BLaER1 (cell line): ENCODE results near the gene PIP5K1A.
A peak's percentile ranks its signal among the peaks of the same experiment; 100 is the strongest.

Experiments used
- H3K27ac ChIP-seq: shearing (Covaris generic); formaldehyde crosslinking; 2 replicates; pipeline ENCODE4 v1.8.1; 2022
- H3K27me3 ChIP-seq: shearing (Covaris generic); formaldehyde crosslinking; 2 replicates; pipeline ENCODE4 v1.8.1; 2022
- H3K36me3 ChIP-seq: shearing (Covaris generic); formaldehyde crosslinking; 2 replicates; pipeline ENCODE4 v1.8.1; 2022
- H3K4me1 ChIP-seq: shearing (Covaris generic); formaldehyde crosslinking; 2 replicates; pipeline ENCODE4 v1.8.1; 2022
- H3K4me2 ChIP-seq: shearing (Covaris generic); formaldehyde crosslinking; 2 replicates; pipeline ENCODE4 v1.8.1; 2022
- H3K4me3 ChIP-seq: shearing (Covaris generic); formaldehyde crosslinking; 2 replicates; pipeline ENCODE4 v1.8.1; 2022
- H3K9ac ChIP-seq: shearing (Covaris generic); formaldehyde crosslinking; 2 replicates; pipeline ENCODE4 v1.8.1; 2022
- H3K9me3 ChIP-seq: shearing (Covaris generic); formaldehyde crosslinking; 2 replicates; pipeline ENCODE4 v1.8.1; 2022
- H4K20me1 ChIP-seq: shearing (Covaris generic); formaldehyde crosslinking; 2 replicates; pipeline ENCODE4 v1.8.1; 2022
- Cebpa-rat ChIP-seq: shearing (Covaris generic); IDR thresholded peaks from 2 replicates; pipeline ENCODE4 v1.8.1; 2022

PIP5K1A gene

DNA sequence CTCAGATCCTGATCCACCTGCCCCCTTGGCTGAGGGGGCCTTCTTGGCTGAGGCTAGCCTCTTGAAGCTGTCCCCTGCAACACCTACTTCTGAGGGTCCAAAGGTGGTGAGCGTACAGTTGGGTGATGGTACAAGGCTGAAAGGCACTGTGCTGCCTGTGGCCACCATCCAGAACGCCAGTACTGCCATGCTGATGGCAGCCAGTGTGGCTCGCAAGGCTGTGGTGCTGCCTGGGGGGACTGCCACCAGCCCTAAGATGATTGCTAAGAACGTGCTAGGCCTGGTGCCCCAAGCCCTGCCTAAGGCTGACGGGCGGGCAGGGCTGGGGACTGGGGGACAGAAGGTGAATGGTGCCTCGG, 89.0 kb downstream of the PIP5K1A start:
- no peak overlapping the region for H3K9ac ChIP-seq
- no peak for TF ChIP-seq Cebpa-rat
- no peak overlapping the region for H3K4me2 ChIP-seq
- peaks cover 61% of the 10 kb centered on the region for H3K4me1 ChIP-seq
- H3K36me3 ChIP-seq = peaks cover 75% of the 10 kb centered on the region
- peaks cover 96% of the 10 kb centered on the region for H4K20me1 ChIP-seq
- H3K4me3 ChIP-seq = no peak overlapping the region
- no peaks in the 10 kb centered on the region for H3K9me3 ChIP-seq
- H3K27me3 ChIP-seq = no peaks in the 10 kb centered on the region
- no peak overlapping the region for H3K27ac ChIP-seq

DNA sequence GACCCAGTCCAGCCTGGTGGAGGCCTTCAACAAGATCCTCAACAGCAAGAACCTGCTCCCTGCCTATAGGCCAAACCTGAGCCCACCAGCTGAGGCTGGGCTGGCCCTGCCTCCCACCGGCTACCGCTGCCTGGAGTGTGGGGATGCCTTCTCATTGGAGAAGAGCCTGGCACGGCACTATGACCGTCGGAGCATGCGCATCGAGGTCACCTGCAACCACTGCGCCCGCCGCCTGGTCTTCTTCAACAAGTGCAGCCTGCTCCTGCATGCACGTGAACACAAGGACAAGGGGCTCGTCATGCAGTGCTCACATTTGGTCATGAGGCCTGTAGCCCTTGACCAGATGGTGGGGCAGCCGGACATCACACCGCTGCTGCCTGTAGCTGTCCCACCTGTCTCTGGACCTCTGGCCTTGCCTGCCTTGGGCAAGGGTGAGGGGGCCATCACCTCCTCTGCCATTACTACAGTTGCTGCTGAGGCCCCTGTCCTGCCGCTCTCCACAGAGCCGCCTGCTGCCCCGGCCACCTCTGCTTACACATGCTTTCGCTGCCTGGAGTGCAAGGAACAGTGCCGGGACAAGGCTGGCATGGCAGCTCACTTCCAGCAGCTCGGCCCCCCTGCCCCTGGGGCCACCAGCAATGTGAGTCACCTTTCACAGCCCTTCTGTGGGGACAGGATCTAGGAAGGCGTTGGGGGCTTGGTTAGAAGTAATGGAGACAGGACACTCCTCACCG, 89.6 kb downstream of the PIP5K1A start:
- Histone ChIP-seq H4K20me1 (peaks cover 92% of the 10 kb centered on the region), H3K9me3 (no peaks in the 10 kb centered on the region), H3K9ac (no peak overlapping the region), H3K27me3 (no peaks in the 10 kb centered on the region), H3K4me3 (no peak overlapping the region), H3K4me1 (peaks cover 65% of the 10 kb centered on the region), H3K4me2 (peak overlapping the region; percentile 70; the same call in 1 of the 2 replicates), H3K27ac (no peak overlapping the region), H3K36me3 (peaks cover 75% of the 10 kb centered on the region)
- no peak for TF ChIP-seq Cebpa-rat

DNA sequence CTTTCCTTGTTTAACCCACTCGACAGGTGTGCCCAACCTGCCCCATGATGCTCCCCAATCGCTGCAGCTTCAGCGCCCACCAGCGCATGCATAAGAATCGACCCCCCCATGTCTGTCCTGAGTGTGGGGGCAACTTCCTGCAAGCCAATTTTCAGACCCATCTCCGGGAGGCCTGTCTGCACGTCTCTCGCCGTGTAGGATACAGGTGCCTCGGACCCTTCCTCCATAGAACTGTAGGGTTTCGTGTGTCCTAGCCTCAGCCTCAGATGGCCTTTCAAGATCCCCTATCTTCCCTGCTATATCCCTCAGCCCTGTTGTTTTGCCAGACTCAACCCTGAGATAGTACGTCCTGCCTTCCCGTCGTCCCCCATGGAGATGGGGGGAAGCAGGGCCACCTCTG, 90.2 kb downstream of the PIP5K1A start:
- H4K20me1 ChIP-seq = peaks cover 90% of the 10 kb centered on the region
- no peak overlapping the region for H3K9ac ChIP-seq
- H3K27ac ChIP-seq = peak overlapping the region; percentile 35; the same call in 1 of the 2 replicates
- H3K4me2 ChIP-seq = peak overlapping the region; percentile 70
- no peaks in the 10 kb centered on the region for H3K9me3 ChIP-seq
- no peak overlapping the region for H3K4me3 ChIP-seq
- peaks cover 66% of the 10 kb centered on the region for H3K4me1 ChIP-seq
- no peaks in the 10 kb centered on the region for H3K27me3 ChIP-seq
- TF ChIP-seq Cebpa-rat = no peak
- peaks cover 75% of the 10 kb centered on the region for H3K36me3 ChIP-seq

DNA sequence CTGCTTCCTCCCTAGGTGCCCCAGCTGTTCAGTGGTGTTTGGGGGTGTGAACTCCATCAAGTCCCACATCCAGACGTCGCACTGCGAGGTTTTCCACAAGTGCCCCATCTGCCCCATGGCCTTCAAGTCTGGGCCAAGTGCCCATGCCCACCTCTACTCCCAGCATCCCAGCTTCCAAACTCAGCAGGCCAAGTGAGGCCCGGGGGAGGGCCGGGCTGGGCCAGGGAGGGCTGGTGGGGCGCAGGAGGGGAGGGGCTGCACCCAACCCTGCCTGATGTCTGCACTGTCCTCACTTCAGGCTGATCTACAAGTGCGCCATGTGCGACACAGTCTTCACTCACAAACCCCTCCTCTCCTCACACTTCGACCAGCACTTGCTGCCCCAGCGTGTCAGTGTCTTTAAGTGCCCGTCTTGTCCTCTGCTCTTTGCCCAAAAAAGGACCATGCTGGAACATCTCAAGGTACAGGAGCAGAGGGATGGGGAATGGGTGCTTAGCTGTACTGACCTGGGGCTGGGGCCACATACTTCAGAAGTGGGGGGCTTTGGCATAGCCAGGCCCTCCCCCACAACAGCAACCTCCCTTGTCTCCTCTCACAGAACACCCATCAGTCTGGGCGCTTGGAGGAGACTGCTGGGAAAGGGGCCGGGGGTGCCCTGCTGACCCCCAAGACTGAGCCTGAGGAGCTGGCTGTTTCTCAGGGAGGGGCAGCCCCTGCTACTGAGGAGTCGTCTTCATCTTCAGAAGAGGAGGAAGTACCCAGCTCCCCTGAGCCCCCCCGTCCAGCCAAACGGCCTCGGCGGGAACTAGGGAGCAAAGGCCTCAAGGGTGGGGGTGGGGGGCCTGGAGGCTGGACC, 91.0 kb downstream of the PIP5K1A start:
- Histone ChIP-seq H3K36me3 (peaks cover 83% of the 10 kb centered on the region), H3K9ac (peak overlapping the region; percentile 58), H4K20me1 (peaks cover 82% of the 10 kb centered on the region), H3K27ac (peak overlapping the region; percentile 64), H3K4me3 (no peak overlapping the region), H3K9me3 (no peaks in the 10 kb centered on the region), H3K4me1 (peaks cover 66% of the 10 kb centered on the region), H3K4me2 (peak overlapping the region; percentile 70), H3K27me3 (no peaks in the 10 kb centered on the region)
- no peak for TF ChIP-seq Cebpa-rat

DNA sequence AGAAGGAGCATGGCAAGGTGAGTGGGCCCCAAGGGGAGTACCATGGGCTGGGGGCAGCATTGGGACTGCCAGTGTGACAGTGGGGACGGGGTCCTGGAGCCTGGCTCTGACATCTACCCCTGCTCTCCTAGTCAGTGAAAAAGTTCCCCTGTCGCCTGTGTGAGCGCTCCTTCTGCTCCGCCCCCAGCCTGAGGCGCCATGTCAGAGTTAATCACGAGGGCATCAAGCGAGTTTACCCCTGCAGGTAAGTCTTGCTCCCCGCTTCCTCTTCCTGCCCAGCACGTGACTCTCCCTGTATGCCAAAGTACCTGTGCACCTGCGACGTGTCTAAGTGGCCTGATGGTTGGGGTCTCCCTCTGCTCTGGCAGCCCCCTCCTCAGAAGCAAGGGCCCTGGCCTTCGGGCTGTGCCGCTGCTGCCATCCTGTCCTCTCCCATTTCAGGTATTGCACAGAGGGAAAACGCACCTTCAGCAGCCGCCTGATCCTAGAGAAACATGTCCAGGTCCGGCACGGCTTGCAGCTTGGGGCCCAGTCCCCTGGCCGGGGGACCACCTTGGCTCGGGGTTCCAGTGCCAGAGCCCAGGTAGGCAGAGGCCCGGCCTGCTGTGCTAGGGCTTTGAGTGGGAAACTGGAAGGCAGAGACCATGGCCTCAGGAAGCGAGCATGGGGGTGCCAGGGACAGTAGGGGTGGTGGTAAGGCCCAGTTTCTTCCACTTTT, 91.8 kb downstream of the PIP5K1A start:
- Histone ChIP-seq H3K9ac (peak overlapping the region; percentile 58; the same call in 1 of the 2 replicates), H3K27me3 (no peaks in the 10 kb centered on the region), H4K20me1 (peaks cover 74% of the 10 kb centered on the region), H3K4me2 (peak overlapping the region; percentile 70), H3K36me3 (peaks cover 84% of the 10 kb centered on the region), H3K4me3 (no peak overlapping the region), H3K9me3 (no peaks in the 10 kb centered on the region), H3K27ac (peak overlapping the region; percentile 64), H3K4me1 (peaks cover 70% of the 10 kb centered on the region)
- no peak for TF ChIP-seq Cebpa-rat

DNA sequence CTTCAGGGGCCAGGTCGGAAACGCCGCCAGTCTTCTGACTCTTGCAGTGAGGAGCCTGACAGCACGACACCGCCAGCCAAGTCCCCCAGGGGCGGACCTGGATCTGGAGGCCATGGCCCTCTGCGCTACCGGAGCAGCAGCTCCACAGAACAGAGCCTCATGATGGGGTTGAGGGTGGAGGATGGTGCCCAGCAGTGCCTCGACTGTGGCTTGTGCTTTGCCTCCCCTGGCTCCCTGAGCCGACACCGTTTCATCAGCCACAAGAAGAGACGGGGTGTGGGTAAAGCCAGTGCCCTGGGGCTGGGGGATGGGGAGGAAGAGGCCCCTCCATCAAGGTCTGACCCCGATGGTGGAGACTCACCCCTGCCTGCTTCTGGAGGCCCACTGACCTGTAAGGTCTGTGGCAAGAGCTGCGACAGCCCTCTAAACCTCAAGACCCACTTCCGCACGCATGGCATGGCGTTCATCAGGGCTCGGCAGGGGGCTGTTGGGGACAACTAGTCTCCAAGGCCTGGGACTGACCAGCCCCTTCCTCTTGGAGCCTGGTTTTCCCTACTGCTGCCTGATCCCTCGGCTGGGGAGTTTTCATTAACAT, 92.5 kb downstream of the PIP5K1A start:
- Histone ChIP-seq H3K27me3 (no peaks in the 10 kb centered on the region), H3K4me1 (peaks cover 74% of the 10 kb centered on the region), H3K27ac (peak overlapping the region; percentile 55), H3K9ac (no peak overlapping the region), H3K36me3 (peaks cover 84% of the 10 kb centered on the region), H3K4me3 (no peak overlapping the region), H4K20me1 (peaks cover 67% of the 10 kb centered on the region), H3K9me3 (no peaks in the 10 kb centered on the region), H3K4me2 (peak overlapping the region; percentile 70)
- TF ChIP-seq Cebpa-rat = no peak

DNA sequence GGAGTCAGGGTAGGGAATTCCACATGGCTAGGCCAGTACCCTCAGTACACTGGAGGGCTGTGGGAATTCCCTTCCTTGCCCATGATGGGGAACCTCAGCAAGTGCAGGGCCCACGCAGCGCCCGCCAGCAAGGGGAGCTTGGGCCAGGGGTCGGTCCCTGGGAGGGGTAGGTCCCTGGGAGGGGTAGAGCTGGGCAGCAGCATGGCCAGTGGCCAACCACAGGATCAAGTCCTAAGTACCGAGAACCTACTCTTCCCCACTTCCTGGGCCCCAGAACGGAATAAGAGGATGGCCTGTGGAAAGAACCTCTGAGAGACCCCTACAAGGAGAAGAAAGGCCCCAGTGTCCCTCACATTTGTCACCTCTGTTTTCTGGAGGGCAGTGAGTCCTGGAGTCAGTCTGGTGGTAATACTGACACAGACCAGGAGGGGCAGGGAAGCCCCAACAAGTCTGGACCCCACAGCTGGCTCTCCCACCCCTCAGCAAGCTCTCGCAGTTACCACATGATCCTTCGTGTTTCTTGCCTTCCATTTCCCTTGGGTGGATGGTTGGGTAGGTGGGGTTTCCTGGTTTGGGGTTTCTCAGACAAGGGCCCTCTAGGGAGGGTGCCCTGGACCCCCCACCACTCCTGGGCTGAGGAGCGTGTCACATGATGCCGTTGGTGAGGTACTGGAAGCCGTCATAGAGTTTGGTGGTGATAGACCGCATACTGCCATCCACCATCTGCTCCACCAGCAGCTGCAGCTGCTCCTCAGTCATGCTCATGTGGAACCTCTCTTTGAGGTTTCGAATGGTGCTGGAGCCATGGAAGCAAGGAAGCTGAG, 94.1 kb downstream of the PIP5K1A start:
- H3K36me3 ChIP-seq = peaks cover 84% of the 10 kb centered on the region
- peak overlapping the region; percentile 93 for H3K4me2 ChIP-seq
- H3K4me1 ChIP-seq = peaks cover 74% of the 10 kb centered on the region

DNA sequence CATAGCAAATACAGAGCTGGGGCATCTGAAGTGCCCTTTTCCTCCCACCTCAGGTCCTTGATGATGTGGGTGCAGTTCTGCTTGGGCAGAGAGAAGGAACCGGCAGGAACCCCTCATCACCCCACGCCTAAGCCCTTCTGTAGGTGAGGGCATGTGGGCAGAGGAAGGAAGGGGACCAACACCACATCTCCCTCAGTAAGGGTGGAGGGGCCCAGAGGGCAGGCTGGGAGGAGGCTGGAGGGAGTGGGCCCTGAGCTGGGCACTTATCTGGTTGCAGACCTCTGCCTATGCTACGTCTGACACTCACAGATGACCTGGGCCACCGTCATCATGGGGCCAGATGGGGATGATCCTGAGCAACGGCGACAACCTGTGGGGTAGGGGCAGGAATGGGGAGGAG, 94.7 kb downstream of the PIP5K1A start:
- no peak for TF ChIP-seq Cebpa-rat
- Histone ChIP-seq H3K4me3 (peak overlapping the region; percentile 54), H3K4me1 (peaks cover 72% of the 10 kb centered on the region), H4K20me1 (peaks cover 45% of the 10 kb centered on the region), H3K9ac (peak overlapping the region; percentile 64), H3K27ac (peak overlapping the region; percentile 90), H3K27me3 (no peaks in the 10 kb centered on the region), H3K36me3 (peaks cover 84% of the 10 kb centered on the region), H3K9me3 (no peaks in the 10 kb centered on the region), H3K4me2 (peak overlapping the region; percentile 93)

More for the DNA sequence above, 94.1 kb downstream of the PIP5K1A start:
- Histone ChIP-seq H4K20me1 (peaks cover 51% of the 10 kb centered on the region), H3K9me3 (no peaks in the 10 kb centered on the region), H3K4me3 (peak overlapping the region; percentile 54; the same call in 1 of the 2 replicates), H3K27me3 (no peaks in the 10 kb centered on the region), H3K9ac (peak overlapping the region; percentile 51), H3K27ac (peak overlapping the region; percentile 90)
- TF ChIP-seq Cebpa-rat = no peak
